HL-60/S4 (cell line): ENCODE results near the gene GJD2.

Source experiments
- in situ Hi-C: fragments of 300-500 bp; cut with MboI; formaldehyde crosslinking; loops from 2 replicates; pipeline ENCODE4 v1.14.3; 2022; ENCODE audit warnings: low sequenced_read_pairs

The GJD2 gene

DNA sequence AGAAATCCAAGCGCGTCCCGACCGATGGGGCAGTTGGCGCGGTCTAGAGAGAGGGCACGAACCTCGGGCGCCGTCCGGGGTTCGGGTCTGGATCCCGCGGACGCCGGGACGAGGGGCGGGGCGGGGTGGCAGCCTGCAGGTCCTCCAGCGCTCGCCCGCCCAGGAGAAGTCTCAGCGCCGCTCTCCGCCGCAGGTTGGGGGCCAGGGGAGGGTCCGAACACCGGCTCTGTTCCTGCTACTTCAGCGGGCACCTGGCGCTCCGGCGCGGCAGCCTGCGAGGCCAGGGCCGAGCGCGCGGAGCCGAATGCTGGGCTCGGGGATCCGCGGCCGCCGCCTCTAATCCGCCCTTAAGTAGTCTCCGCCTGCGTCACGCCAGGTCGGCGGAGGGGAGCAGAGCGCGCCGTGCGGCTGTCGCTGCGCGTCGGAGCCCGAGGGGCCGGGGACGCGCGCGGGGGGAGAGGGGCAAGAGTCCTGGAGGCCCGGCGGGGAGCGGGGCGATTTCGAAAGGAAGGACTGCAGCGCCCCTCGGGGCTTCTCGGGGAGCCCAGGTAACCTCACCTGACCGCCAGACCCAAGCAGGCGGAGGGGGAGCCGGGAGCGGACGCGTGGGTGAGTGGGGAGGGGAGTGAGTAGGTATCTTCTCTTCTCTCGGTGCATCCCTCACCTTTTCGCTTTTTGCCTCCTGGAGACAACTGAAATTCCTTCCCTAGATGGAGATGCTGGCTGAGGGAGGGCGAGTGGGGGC, at the start of gene GJD2:
Gene GJD2, minus strand, starts transcription at position 325 of the 745 bp plus-strand sequence. CDS start 510 bp downstream, outside the sequence.
- in situ Hi-C loops, result no loop called here

DNA sequence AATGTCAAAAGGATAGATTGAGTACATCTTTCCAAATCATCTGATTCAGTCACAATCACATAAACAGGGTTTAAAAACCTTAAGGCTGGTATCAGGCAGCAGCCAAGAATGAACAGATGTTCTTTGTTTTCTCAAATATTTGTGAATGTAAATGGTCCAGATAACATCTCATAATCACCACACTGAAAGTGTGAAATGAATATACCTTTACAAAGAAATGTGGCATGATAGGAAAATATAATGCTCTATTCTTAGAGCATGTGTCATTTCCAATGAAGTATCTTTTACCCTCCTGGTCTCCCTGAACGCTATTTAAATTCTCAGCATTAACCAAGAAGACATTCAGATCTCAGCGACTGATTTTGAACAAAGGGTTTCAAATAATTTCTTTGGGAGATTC, 49.3 kb upstream of the GJD2 start:
- in situ Hi-C loops, result no loop called here

DNA sequence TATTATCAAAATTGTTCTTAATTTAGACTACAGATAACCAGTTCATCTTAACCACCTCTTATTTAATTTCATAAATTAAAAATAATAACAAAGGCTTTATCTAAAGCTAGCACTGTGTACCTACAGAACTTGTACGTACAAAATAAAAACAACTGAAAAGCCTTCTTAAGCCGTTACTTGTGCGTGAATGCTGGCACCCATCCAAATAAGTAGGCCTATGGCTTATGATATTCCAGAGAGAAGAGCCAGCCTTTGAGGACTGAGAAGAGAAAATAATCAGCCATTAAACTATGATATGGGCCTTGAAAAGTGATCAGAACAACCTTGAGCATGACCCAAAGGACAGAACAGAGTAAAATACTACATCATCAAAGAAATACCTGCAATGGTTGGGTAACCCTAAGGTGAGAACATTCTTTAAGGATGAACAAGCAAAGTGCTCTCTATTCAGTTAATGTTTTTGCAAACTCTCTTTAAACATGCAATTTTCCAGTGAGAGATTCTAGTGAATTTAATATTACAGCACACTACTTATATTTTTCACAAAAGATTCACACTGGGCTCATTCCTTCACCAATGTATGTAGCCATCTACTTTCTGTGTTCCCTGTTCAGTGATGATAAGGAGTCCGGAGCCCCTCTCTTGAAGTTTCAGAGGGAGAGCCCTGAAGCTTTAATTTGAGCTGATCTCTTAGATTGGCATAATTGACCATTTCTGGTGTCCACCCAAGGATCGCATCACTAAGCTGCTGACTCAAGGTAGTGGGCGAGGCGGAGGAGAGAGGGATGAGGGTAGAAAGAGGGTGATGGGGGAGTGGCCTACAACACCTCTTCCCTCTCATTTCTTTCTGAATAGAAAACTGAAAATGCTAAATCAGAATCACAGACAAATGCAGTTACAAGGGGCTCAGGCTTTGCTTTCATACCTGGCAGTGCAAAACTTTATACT, 48.3 kb upstream of the GJD2 start:
- in situ Hi-C loops, result no loop called here

DNA sequence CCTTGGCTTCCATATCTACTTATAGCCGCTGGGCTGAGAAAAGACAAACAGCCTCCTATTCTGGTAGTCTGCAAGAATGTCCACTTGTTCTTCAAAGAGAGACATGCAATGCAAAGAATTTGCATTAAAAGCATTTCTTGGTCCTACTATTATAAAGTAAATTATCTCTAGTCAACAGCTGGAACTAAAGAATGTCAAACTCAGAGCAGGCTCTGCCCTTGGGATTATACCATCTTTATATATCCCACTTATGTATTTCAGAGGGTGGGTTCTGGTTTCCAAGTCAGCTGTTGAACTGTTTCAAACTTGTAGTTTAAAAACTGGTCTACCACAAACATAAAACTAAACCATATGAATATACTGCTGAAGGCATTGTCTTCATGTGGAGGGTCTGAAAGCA, 47.6 kb upstream of the GJD2 start:
- in situ Hi-C loops, result no loop called here

DNA sequence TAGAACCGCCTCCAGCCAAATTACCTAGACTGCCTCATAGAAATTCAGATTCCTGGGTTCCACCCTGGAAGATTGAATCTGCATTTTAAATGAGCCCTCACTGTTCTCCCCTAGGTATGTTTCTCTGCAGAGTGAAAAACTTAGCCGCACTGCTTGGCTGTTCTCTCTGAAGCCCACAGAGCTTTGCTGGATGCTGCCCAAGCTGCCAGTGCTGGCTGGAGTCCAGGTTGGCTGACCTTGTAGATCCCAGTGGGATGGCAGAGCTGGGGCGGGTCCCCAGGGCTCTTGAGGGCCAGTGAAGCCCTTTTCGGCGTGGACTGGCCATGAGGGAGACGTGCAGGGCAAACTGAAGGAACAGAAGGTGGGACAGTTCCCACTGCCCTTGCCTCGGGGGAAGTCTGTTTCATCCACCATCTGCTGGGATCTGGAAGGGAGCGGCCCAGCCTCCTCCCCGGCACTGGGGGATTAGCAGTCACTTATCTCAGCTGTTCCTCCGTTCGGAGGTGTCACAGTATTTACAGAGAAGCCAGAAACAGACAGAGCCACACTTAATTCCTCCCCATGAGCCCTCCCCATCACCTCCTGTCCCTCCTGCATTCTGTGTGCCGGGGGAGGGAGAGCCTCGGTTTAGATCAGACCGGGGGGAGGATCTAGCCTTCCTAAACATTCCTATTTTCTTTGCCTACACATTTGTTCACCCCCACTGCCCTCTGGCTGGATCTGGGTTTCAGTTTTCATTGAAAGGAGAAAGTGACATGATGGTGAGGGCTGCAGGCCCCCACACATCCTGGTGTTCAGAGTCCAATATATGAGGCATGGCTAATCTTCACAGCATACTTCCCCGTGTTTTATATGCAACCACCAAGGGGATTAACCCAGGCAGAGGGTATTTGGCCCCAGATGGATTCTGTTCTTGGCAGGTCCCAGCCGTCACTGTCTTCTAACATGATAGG, 44.6 kb upstream of the GJD2 start:
- in situ Hi-C loops, result no loop called here

DNA sequence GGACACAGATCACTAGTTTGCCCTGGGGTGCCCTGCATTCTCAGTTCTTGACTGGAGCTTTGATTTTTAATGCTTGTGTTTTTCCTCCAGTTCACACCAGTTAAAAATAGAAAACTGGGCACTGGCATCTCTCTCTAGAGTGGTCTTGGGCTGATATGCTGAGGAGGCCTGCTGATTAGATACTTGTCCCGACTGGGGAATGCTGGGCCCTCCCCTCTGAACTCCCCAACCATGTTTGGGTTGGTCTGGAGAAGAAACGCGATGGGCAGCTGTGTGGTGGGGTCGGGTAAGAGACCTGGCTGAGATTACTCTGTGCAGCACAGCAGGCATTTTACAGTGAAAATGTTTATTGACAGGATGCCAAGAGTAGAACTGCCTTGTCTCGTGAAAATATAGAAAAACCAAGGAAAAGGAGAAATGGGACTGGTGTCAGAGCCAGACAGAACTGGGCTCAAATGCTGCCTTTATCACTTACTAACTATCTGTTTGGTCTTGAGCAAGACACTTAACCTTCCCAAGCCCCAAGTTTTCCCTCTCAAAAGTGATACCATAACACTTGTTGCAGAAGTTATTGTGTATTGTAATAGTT, 42.1 kb upstream of the GJD2 start:
- in situ Hi-C loops, result no loop called here

DNA sequence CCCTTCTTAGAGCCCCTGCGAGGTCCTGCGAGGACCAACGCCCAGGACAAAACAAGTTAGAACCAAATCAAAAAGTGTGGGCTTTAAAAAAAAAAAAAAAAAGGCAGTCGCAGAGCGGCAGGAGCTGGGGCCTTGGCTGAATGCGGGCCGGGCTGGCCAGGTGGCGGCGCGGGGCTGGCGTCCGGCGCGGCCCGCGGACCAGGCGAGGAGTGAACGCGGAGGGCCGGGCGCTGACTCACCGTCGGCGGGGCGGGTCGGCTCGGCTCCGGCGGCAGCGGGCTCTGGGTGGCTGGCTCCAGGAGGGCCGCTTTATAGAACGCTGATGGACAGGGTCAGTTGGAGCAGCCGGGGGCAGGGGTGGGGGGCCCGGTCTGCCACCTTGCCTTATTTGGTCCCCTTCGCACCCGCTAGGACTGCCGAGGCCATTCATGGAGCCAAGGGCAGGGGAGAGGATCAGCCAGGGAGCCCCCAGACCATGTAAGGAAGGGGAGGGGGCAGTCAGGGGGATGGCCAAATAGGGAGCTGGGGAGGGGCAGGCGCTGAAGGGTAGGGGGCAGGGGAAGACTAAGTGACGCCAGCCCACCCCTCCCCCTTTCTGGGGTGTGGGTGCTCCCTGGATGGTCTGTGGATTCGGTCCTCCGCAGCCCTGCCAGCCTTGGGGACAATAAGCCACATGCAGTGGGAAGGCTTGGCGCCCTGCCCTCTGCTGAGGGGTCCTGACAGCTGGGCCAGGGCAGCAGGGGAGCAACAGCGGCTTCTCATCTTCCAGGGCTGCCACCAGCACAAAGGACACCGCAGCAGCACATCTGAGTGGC, 40.7 kb upstream of the GJD2 start, which contains the start of gene ACTC1:
Gene ACTC1, minus strand, starts transcription at position 283 of the 815 bp plus-strand sequence. CDS start 741 bp downstream, outside the sequence.
- in situ Hi-C loops, result no loop called here

DNA sequence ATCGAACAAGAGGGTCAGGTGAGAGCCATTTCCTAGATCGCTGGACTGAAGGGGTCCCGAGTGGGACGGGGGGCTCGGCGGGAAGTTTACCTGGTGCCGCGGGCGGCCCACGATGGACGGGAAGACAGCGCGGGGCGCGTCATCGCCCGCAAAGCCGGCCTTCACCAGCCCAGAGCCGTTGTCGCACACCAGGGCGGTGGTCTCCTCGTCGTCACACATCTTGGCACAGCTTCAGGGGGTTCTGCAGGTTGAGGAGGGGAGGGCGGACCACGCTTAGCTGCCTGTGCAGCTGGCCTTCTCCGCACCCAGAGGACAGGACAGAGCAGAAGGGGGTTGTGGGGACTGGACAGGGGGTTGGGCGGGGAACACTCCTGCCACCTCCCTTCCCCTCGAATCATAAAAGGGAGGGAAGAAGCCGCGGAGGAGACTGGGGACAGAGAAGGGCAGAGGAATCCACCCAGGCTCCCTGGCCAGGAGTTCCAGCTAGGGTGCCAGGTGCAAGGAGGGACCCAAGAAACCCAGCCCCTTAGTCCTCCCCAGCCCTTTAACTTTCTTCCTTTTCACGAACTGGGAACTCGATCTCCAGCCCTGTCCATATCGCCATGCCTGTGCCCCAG, 39.9 kb upstream of the GJD2 start:
- in situ Hi-C loops, result no loop called here

DNA sequence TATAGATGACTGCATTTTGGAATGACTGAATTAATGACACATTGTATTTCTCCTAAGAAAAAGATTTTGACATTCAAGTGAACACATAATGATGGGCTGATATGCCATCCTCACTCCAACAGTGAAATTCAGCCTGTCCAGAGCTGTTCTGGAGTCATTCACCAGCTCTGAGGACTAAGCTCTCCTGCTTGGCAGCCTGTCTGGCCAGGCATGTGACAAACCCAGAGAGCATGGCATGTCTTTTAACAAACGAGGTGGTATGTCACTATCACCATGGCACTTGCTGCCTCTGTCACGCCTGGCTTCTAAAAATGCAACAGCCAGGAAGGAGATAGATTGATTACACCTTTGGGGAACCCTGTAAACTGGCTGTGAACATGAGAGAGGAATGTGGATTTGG, 39.1 kb upstream of the GJD2 start:
- in situ Hi-C loops, result no loop called here

DNA sequence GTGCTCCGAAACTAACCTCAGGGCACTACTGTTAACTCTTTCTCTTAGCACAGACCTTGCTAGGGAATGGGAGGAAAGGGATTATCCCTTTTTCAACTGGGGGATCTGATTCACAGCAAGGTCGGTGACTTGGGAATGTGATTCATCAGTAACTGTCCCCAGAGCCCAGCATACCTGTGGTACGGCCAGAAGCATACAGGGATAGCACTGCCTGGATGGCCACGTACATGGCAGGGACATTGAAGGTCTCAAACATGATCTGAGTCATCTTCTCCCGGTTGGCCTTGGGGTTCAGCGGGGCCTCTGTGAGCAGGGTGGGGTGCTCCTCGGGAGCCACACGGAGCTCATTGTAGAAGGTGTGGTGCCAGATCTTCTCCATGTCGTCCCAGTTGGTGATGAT, 38.3 kb upstream of the GJD2 start:
- in situ Hi-C loops, result no loop called here

DNA sequence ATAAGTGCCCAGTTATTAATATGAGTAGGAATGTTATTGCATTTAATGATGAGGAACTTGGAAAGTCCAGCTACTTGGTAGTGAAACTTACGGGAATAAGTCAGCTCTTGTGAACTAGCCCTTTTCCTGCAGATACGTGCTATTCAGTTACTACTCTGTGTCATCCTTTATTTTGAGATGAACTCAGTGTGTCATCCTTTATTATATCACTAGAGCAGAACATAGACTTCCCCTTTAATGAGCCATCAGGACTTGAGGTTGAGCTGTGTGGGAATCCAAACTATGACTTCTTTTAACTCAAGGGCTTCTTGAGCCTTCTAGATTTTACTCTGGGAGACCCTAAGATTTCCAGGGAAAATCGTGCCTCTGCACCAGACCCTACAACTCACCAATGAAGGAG, 36.9 kb upstream of the GJD2 start:
- in situ Hi-C loops, result no loop called here

DNA sequence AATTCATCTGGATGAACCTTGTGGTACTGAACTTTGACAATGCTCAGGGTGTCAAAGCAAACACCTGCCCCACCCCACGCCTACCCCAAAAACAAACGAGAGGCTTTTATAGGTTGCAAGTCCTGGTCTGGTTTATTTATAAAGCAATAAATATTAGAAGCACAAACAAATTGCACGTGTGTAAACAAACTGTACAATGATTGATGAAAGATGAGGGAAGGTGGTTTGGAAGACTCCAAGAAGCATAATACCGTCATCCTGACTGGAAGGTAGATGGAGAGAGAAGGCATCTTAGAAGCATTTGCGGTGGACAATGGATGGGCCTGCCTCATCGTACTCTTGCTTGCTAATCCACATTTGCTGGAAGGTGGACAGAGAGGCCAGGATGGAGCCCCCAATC, 35.3 kb upstream of the GJD2 start:
- in situ Hi-C loops, result no loop called here

DNA sequence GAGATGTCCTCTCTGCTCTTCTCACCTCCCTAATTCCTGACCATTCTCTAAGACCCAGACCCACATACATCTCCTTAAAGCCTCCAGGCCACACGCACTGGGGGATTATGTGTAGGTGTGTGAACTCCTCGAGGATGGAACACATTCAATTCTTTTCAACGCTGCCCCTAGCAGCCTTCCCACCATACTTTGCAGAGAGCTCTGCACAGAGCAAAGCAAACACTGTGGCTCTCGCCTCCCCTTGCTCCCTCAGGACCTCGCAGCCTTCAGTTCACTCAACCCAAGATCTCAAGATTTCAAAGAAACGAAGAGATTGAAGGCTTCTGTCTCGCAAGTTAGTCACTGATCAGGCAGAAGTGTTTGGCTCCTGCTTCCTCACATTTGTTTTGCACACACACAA, 34.5 kb upstream of the GJD2 start:
- in situ Hi-C loops, result no loop called here

DNA sequence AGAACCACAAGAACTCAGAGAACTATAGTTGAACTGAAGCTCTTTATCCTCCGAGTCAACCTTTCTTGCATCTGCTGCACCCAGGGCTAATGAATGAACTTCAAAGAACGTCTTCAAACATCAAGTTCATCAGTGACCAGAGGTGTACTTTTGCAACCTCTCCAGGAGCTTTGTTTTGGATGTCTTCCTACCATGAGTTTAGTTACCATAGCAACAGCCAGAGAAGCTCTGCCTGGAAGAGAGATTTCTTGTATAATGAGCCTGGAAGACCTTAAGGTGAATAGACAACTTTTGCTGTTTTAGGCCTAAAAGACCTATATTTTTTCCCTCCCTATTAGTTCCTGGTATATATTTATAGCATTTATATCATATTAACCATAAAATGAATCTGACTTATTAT, 31.4 kb upstream of the GJD2 start:
- in situ Hi-C loops, result no loop called here

DNA sequence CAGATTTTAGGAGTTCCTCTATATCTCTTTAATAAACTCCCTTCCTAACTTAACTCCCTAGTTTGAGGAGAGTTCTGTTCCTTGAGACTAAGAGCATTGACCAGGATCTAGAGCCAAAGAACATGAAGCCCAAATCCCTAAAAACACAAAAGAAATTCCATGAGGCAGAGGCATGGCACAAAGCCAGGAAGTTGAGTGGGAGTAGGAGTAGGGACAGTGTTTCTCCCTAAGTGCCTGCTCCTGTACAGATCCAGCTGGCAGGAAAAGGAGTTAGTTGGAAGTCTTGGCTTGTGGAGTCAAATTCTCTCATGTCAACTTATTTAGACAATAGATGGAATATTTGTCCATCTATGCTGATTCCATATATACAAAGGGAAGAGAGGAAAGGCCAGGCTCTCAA, 29.2 kb upstream of the GJD2 start:
- in situ Hi-C loops, result no loop called here

DNA sequence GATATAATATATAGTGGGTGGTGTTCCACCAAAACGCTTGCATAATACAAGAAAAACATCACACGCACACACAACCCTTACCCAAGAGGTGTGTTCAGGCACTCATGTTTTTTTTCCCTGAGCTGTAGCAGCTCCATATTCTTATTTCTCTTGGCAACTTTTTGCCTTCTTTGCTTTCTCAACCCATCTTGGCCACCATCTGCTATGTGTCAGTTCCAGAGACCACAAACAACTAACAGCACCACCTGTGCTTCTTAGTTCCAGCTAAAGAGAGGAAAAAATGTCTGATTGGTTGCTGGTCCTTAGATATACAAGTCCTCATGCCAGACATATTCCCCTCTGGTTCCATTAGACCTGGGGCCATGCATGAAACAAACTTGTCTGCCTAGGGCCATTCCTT, 28.6 kb upstream of the GJD2 start:
- in situ Hi-C loops, result no loop called here

DNA sequence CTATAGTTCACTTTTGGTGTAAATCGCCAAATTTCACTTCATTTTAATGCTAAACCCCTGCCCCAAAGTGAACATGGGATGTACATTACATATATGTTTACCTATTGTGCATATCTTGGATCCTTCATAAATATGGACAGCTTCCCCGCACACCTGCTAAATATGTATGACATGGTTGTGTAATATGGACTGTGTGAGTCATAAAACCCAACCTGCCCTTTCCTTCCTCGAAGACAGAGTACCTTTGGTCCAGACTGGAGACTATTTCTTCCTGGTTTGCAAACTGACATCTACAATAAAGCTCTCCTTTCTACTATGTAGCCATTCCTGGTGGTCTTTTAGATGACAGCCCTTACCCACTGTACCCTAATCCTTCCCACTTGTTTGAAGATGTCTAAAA, 28.1 kb upstream of the GJD2 start:
- in situ Hi-C loops, result no loop called here

DNA sequence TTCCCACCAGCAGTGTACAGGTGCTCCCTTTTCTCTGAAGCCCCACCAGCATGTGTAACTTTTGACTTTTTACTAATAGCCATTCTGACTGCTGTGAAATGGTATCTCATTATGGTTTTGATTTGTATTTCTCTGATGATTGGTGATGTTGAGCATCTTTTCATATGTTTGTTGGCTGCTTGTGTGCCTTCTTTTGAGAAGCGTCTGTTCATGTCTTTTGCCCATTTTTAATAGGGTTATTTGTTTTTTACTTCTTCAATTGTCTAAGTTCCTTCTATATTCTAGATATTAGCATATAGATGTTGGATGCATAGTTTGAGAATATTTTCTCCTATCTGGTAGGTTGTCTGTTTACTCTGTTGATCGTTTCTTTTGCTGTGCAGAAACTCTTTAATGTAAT, 25.9 kb upstream of the GJD2 start:
- in situ Hi-C loops, result no loop called here

DNA sequence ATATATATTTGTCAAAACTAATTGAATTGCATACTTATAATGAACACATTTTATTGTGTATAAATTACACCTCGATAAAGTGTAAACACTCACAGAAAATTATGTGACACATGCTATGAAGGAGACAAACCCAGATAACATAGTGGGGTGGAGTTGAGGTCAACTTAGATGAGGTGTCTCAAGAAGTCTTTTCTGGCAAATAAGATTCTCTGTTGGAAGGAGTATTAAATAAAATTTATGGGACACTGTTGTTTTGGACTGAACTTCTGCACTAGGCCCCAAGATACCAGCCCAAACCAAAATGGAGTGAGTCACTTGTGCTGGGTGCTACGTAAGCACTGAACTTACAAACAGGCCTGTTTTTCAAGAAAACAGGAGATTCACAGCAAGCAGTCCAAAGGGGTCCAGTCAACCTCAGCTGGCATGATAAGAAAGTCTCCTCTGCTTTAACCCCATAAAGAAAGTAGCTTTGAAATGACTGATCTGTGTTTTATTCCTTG, 21.9 kb upstream of the GJD2 start:
- in situ Hi-C loops, result no loop called here
